GM18526 (cell line): ENCODE results near the gene PCSK7.

Experiments
- POLR2A ChIP-seq: IDR thresholded peaks from 3 replicates; pipeline ENCODE4 v1.6.1; 2011; ENCODE audit not compliant: insufficient read length; ENCODE audit errors: extremely low read depth

Gene PCSK7

GRCh38 chr11:117169736-117170135 is 62.1 kb downstream of the PCSK7 start:
- no peak for TF ChIP-seq POLR2A

GRCh38 chr11:117166491-117166890 is 65.4 kb downstream of the PCSK7 start:
- TF ChIP-seq POLR2A: no peak

- TF ChIP-seq POLR2A: no peak
Measured at GRCh38 chr11:117160826-117161225, 71.0 kb downstream of the PCSK7 start.

GRCh38 chr11:117159892-117160291 is 72.0 kb downstream of the PCSK7 start:
- TF ChIP-seq POLR2A: no peak

- TF ChIP-seq POLR2A: no peak
Measured at GRCh38 chr11:117157507-117157906, 74.4 kb downstream of the PCSK7 start.

- no peak for TF ChIP-seq POLR2A
Measured at GRCh38 chr11:117154468-117154867, 77.4 kb downstream of the PCSK7 start.
